Urinary bladder (tissue), 4 donors: ENCODE data around the gene GSAP. TPM values are rescaled to one million over a fixed set of nuclear protein-coding genes. Genes with fewer than 3 reads are reported as not detected.
"Not testable (repeated sequence)": the region's sequence is repeated elsewhere in the genome, so short reads cannot be mapped to it uniquely, and the experiment has no call there.

Experiments used
- DNase-seq: peaks from one replicate; pipeline ENCODE4 v3.0.0-alpha.2; 2015; ENCODE audit errors: extremely low spot score
- H3K27ac ChIP-seq: one replicate; pipeline ENCODE4 v1.5.1; 2013; ENCODE audit warnings: low read depth, mild to moderate bottlenecking, moderate library complexity
- H3K36me3 ChIP-seq: one replicate; pipeline ENCODE4 v1.6.1; 2013; ENCODE audit warnings: mild to moderate bottlenecking, moderate library complexity; ENCODE audit not compliant: insufficient read depth
- H3K4me1 ChIP-seq: one replicate; pipeline ENCODE4 v1.6.1; 2013; ENCODE audit warnings: mild to moderate bottlenecking, moderate library complexity; ENCODE audit not compliant: insufficient read depth
- H3K4me3 ChIP-seq: one replicate; pipeline ENCODE4 v1.5.1; 2013; ENCODE audit warnings: low read depth, low read length
- WGBS: extraction: QIAGEN DNeasy Blood & Tissue Kit; methylation state at CpG from one replicate; pipeline ENCODE4 v1.1.7; 2013; 5-methylcytosine and 5-hydroxymethylcytosine counted together
- polyA plus RNA-seq: library from polyadenylated mRNA; stranded (reverse); fragments of 200-250 nt; gene quantifications from one replicate; pipeline ENCODE4 v1.2.3, GENCODE V29; 2013
- total RNA-seq: library from RNA; depleted of rRNA; stranded (reverse); fragments of >200 nt; gene quantifications from one replicate; pipeline ENCODE4 v1.2.3, GENCODE V29; 2014
- donor health status: healthy with polysubstance abuse.
- donor health status: healthy.

GSAP gene
- total and polyA plus RNA-seq, 2 donors: 4.7 to 14.9 TPM

DNA sequence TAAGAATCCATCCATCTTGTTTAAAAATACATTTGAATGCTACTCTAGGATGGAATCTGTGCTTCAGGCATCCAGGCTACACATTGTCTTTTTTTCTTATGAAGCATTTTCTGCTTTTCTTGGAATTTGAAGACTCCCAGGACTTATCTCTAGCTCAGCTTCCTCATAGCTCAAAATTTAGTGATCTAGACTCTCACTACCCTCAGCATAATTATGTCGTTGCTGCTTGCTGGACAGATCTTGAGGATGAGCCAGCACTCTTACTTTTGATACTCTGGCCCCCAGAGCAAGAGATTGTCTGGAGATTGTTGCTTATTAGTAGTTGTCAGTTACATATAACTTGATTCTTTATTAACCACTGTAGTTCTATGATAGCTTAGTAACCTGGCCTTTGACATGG is 133.3 kb downstream of the GSAP start:
- Histone ChIP-seq H3K36me3 (no peaks in the 10 kb centered on the region), H3K4me3 (no peak overlapping the region), H3K27ac (no peak overlapping the region), H3K4me1 (no peaks in the 10 kb centered on the region)
- DNase-seq: no peak
- WGBS: 24% methylated on average over 1 of the region's 1 CpG

GRCh38 chr7:77281780-77282478 is 134.2 kb downstream of the GSAP start:
- DNase-seq: no peak
- 45% methylated on average over 3 of the region's 3 CpGs for WGBS
- H3K4me1 ChIP-seq: no peaks in the 10 kb centered on the region
- no peak overlapping the region for H3K27ac ChIP-seq
- H3K4me3 ChIP-seq: no peak overlapping the region
- H3K36me3 ChIP-seq: no peaks in the 10 kb centered on the region

- Histone ChIP-seq H3K4me3 (no peak overlapping the region), H3K27ac (no peak overlapping the region), H3K36me3 (no peaks in the 10 kb centered on the region), H3K4me1 (no peaks in the 10 kb centered on the region)
- DNase-seq: no peak
- 63% methylated on average over 4 of the region's 4 CpGs for WGBS
Measured at GRCh38 chr7:77276120-77276519, 140.0 kb downstream of the GSAP start.

GRCh38 chr7:77275663-77276062 is 140.5 kb downstream of the GSAP start:
- H3K4me3 ChIP-seq, H3K36me3 ChIP-seq, DNase-seq, H3K27ac ChIP-seq, H3K4me1 ChIP-seq: not testable (repeated sequence)
- 59% methylated on average over 2 of the region's 2 CpGs for WGBS

GRCh38 chr7:77271766-77272165 is 144.4 kb downstream of the GSAP start:
- Histone ChIP-seq H3K4me1 (no peaks in the 10 kb centered on the region), H3K4me3 (no peak overlapping the region), H3K36me3 (no peaks in the 10 kb centered on the region), H3K27ac (no peak overlapping the region)
- WGBS: 95% methylated on average over 5 of the region's 5 CpGs
- no peak for DNase-seq

- 62% methylated on average over 1 of the region's 1 CpG for WGBS
- Histone ChIP-seq H3K4me1 (no peaks in the 10 kb centered on the region), H3K36me3 (no peaks in the 10 kb centered on the region), H3K27ac (no peak overlapping the region), H3K4me3 (no peak overlapping the region)
- DNase-seq: no peak
Measured at GRCh38 chr7:77270094-77270480, 146.1 kb downstream of the GSAP start.

DNA sequence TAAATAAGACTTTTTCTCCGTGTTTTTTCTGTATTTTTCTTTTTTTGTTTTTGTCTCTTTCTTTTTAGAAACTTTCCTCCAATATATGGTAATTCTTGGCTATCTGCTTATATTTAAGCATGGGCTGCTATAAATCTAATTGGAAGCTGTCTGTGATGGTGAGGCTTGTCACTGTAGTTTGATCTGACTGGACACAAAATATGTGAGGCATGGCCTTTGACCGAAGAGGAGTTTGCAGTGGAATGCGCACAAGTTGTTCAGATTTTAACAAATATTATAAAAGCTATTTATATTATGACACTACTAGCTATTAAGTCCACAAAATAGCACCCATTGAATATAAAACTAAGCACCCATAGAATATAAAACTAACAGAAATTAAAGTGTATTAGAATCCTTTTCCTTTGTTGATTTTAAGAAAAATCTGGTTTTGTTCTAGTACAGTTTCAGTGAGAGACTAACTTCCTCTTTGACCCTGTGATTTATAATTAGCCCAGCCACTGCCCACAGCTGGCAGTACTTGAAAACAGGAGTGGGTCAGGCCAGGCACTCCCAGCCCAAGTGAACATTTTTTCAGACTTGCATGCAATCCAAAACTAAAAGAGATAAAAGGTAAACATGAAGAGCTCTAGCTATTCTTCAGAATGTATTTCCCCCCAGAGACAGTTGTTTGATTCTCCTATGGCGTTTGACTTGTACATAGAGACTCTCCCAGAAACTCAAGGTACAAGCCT is 146.6 kb downstream of the GSAP start:
- Histone ChIP-seq H3K36me3 (no peaks in the 10 kb centered on the region), H3K27ac (no peak overlapping the region), H3K4me3 (no peak overlapping the region), H3K4me1 (no peaks in the 10 kb centered on the region)
- 68% methylated on average over 4 of the region's 4 CpGs for WGBS
- DNase-seq: no peak

DNA sequence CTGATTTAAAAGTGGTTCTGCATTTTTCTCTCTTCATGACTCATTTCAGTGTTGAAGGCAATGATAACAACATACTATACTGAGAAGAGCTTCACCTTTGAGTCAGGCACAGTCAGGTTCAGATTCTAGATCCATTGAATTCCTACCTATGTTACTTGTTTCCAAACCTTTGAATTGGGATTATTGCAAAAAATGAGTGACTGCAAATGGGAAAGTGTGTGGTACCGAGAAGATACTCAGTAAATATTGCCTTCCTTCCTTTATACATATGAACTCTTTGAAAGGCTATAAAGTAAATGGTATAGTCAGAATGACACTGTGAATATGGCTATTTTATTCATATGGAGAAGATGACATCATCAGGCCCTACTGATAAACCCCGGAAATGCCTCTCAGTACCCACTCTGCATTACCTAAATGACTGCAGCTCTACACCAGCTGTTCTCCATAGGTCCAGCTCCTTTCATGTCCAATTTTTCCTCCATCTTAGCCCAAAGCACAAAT is 149.8 kb downstream of the GSAP start:
- WGBS: 92% methylated on average over 2 of the region's 2 CpGs
- Histone ChIP-seq H3K27ac (no peak overlapping the region), H3K4me1 (no peaks in the 10 kb centered on the region), H3K4me3 (no peak overlapping the region), H3K36me3 (no peaks in the 10 kb centered on the region)
- DNase-seq: no peak

DNA sequence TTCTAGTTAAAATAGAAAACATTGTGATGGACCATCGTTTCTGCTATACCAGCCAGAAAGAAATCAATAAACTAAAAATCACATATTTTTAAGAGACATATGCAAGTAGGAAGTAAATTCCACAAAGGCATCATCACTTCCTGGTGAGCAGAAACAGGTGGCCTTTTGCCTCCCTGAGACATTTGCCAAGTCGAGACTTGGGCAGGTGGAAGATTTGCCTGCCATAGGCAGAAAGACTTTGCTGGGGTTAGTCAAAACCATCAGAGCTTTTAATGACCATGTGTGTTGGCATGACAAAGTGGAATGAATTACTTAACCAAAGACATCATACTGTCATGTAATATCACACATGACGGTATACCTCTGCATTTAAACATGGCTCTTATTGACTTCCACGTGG is 150.5 kb downstream of the GSAP start:
- no peaks in the 10 kb centered on the region for H3K4me1 ChIP-seq
- DNase-seq: no peak
- WGBS: 78% methylated on average over 4 of the region's 4 CpGs
- no peaks in the 10 kb centered on the region for H3K36me3 ChIP-seq
- H3K27ac ChIP-seq: no peak overlapping the region
- H3K4me3 ChIP-seq: no peak overlapping the region

- 95% methylated on average over 4 of the region's 4 CpGs for WGBS
- no peaks in the 10 kb centered on the region for H3K36me3 ChIP-seq
- no peak for DNase-seq
- H3K27ac ChIP-seq: no peak overlapping the region
- H3K4me3 ChIP-seq: no peak overlapping the region
- no peaks in the 10 kb centered on the region for H3K4me1 ChIP-seq
Measured at GRCh38 chr7:77262316-77262715, 153.8 kb downstream of the GSAP start.

Other genes starting within 250 kb of the GSAP start
- 222 TPM for gene FGL2, start 216.5 kb downstream of the GSAP start, total RNA-seq
- gene FGL2, start 216.5 kb downstream of the GSAP start, polyA plus RNA-seq: 106 TPM
- gene PTPN12, start 120.9 kb upstream of the GSAP start, total RNA-seq: 136 TPM
- gene PTPN12, start 120.9 kb upstream of the GSAP start, polyA plus RNA-seq: 54.7 TPM